Activated T-cell treated with anti-CD3 and anti-CD28 coated beads, Interleukin-2, amount 50 U/mL, for 4 hours (primary cell): ENCODE measurements around the gene MAP4. TPM values are rescaled to one million over a fixed set of nuclear protein-coding genes. Genes with fewer than 3 reads are reported as not detected.

Experiments
- ATAC-seq, 2 donors: fragments of 200-7000 bp; cut with Tn5 transposase; one replicate each; pipeline ENCODE4 v1.10.0; 2021
- DNase-seq: peaks from one replicate; pipeline ENCODE4 v3.0.0-alpha.2; 2020
- H3K27me3 Mint-ChIP-seq: one replicate; pipeline ENCODE4 v1.8.0; 2021; ENCODE audit warnings: low read depth, mixed read lengths
- H3K36me3 Mint-ChIP-seq: one replicate; pipeline ENCODE4 v1.8.0; 2022; ENCODE audit warnings: mixed read lengths; ENCODE audit not compliant: insufficient read depth
- H3K4me1 Mint-ChIP-seq: one replicate; pipeline ENCODE4 v1.8.0; 2021; ENCODE audit warnings: low read depth, mixed read lengths
- H3K4me3 Mint-ChIP-seq: one replicate; pipeline ENCODE4 v1.8.0; 2021; ENCODE audit warnings: mild to moderate bottlenecking, moderate library complexity, mixed read lengths
- H3K9me3 Mint-ChIP-seq: one replicate; pipeline ENCODE4 v1.8.0; 2021; ENCODE audit warnings: mixed read lengths
- total RNA-seq, 3 donors: library from RNA; stranded (reverse); gene quantifications; one replicate each; pipeline ENCODE4 v1.2.1, GENCODE V29; 2021

MAP4 gene
- total RNA-seq, 3 donors from 2014 or later, result 78.6 to 100 (median 90.3) TPM

- H3K27me3 Mint-ChIP-seq, result no peaks in the 10 kb centered on the region
- no peak for ATAC-seq
- H3K4me3 Mint-ChIP-seq, result no peak overlapping the region
- no peak for DNase-seq
- H3K4me1 Mint-ChIP-seq, result no peaks in the 10 kb centered on the region
- no peaks in the 10 kb centered on the region for H3K9me3 Mint-ChIP-seq
- H3K36me3 Mint-ChIP-seq, result peaks cover 30% of the 10 kb centered on the region
Observed at GRCh38 chr3:47865192-47865591, 151.0 kb downstream of the MAP4 start.

GRCh38 chr3:47863391-47864128 is 152.7 kb downstream of the MAP4 start:
- Mint-ChIP-seq H3K4me3 (no peak overlapping the region), H3K9me3 (no peaks in the 10 kb centered on the region), H3K4me1 (no peaks in the 10 kb centered on the region), H3K27me3 (no peaks in the 10 kb centered on the region), H3K36me3 (peaks cover 18% of the 10 kb centered on the region)
- ATAC-seq (no peak), DNase-seq (no peak)

- H3K4me3 Mint-ChIP-seq, result no peak overlapping the region
- DNase-seq (no peak), ATAC-seq (no peak)
- H3K36me3 Mint-ChIP-seq, result peaks cover 12% of the 10 kb centered on the region
- no peaks in the 10 kb centered on the region for H3K4me1 Mint-ChIP-seq
- no peaks in the 10 kb centered on the region for H3K9me3 Mint-ChIP-seq
- no peaks in the 10 kb centered on the region for H3K27me3 Mint-ChIP-seq
Observed at GRCh38 chr3:47859956-47860605, 156.1 kb downstream of the MAP4 start.

- no peak for DNase-seq
- Mint-ChIP-seq H3K27me3 (no peaks in the 10 kb centered on the region), H3K4me3 (no peak overlapping the region), H3K9me3 (no peaks in the 10 kb centered on the region), H3K4me1 (no peaks in the 10 kb centered on the region), H3K36me3 (peaks cover 12% of the 10 kb centered on the region)
- ATAC-seq, result no peak
Observed at GRCh38 chr3:47857151-47857550, 159.1 kb downstream of the MAP4 start.

GRCh38 chr3:47856669-47857068 is 159.5 kb downstream of the MAP4 start:
- DNase-seq (no peak), ATAC-seq (no peak)
- peaks cover 12% of the 10 kb centered on the region for H3K36me3 Mint-ChIP-seq
- H3K9me3 Mint-ChIP-seq, result no peaks in the 10 kb centered on the region
- H3K27me3 Mint-ChIP-seq, result no peaks in the 10 kb centered on the region
- no peak overlapping the region for H3K4me3 Mint-ChIP-seq
- H3K4me1 Mint-ChIP-seq, result no peaks in the 10 kb centered on the region

GRCh38 chr3:47855461-47856383 is 160.5 kb downstream of the MAP4 start:
- Mint-ChIP-seq H3K4me3 (no peak overlapping the region), H3K36me3 (peaks cover 12% of the 10 kb centered on the region), H3K9me3 (no peaks in the 10 kb centered on the region), H3K27me3 (no peaks in the 10 kb centered on the region), H3K4me1 (no peaks in the 10 kb centered on the region)
- DNase-seq, result no peak
- no peak for ATAC-seq

DNA sequence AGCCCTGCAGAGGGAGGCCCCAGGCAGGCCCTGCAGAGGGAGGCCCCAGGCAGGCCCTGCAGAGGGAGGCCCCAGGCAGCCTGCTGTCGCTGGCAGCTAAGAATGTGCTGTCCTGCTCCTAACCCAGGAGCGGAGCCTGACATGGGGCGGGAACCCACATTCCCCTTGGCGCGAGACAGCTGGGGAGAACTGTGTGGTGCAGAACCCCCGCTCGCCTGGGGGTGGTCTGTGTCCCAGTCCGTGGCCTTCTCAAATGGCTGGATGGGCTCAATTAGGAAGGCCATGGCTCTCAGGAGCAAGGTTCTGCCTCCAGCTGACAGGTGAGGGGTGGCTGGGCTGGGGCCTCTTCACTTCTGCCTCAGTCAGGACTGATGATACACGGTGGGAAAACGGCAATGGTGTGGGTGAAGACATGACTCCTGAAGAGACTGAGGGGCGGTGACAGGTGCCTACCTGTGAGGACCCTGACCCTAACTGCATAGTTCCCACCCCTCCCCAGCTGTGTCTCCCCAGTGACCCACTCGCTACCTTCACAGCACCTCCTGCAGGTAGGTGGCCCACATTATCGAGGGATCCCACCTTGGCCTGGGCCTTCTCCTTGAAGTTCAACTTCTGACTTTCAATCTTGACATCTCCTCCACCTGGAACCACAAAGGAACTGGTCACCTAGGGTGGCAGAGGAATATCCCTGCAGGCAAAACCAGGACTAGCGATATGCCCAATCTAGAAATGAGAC is 161.3 kb downstream of the MAP4 start:
- DNase-seq, result no peak
- Mint-ChIP-seq H3K4me3 (no peak overlapping the region), H3K36me3 (peaks cover 9% of the 10 kb centered on the region), H3K9me3 (no peaks in the 10 kb centered on the region), H3K27me3 (no peaks in the 10 kb centered on the region), H3K4me1 (no peaks in the 10 kb centered on the region)
- no peak for ATAC-seq

GRCh38 chr3:47854267-47854666 is 161.9 kb downstream of the MAP4 start:
- Mint-ChIP-seq H3K9me3 (no peaks in the 10 kb centered on the region), H3K4me1 (no peaks in the 10 kb centered on the region), H3K27me3 (no peaks in the 10 kb centered on the region), H3K36me3 (peaks cover 5% of the 10 kb centered on the region), H3K4me3 (no peak overlapping the region)
- no peak for ATAC-seq
- no peak for DNase-seq

DNA sequence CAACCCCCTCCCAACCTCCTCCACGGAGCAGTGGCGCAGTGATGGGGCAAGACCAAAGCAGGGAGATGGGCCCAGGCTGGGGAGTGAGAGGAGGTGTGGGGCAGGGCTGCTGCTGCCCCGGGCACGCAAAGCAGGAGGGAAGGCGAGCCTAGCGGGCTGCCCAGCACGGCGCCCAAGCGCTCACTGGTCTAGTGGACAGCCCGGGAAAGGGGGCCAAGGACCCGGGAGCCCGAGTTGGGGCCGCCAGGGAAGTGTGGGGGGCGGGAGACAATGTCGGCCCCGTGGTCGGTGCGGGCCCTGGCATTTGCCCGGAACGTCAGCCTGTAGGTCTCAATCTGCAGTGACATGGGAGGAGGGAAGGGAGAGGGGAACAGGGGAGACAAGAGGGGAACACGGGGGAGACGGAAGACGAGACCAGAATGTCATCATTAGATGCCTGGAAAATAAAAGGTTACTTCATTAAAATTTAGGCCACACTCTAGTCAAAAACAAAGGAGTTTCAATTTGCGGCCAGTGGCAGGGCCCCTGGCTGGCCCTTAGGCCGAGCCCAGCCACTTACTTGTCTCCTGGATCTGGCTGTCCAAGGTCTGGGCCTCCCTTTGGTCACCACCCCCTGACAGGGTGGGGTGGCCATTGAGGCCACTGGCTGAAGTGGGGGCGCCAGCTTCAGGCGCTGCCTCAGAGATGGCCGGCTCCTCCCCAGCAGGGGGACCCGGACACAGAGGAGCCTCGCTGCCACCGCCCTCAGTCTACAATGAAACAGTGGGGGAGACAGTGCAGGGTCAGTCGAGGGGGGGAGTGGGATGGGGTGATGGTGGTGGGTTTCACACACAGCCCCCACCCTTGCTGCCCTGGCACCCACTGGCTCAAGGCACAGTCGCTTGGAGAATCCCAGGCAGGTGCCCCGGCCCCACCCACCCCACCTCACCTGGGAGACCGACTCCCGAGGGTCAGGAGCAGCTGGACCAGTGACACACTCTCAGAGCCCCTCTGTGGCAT is 163.3 kb downstream of the MAP4 start:
- DNase-seq, result no peak
- no peaks in the 10 kb centered on the region for H3K4me1 Mint-ChIP-seq
- H3K27me3 Mint-ChIP-seq, result no peaks in the 10 kb centered on the region
- peaks cover 1% of the 10 kb centered on the region for H3K36me3 Mint-ChIP-seq
- H3K4me3 Mint-ChIP-seq, result no peak overlapping the region
- no peak for ATAC-seq
- H3K9me3 Mint-ChIP-seq, result no peaks in the 10 kb centered on the region

GRCh38 chr3:47851888-47852603 is 164.2 kb downstream of the MAP4 start:
- peaks cover 4% of the 10 kb centered on the region for H3K36me3 Mint-ChIP-seq
- H3K4me3 Mint-ChIP-seq, result no peak overlapping the region

GRCh38 chr3:47850564-47851410 is 165.4 kb downstream of the MAP4 start:
- H3K9me3 Mint-ChIP-seq, result no peaks in the 10 kb centered on the region
- no peaks in the 10 kb centered on the region for H3K4me1 Mint-ChIP-seq
- ATAC-seq, result no peak
- no peak overlapping the region for H3K4me3 Mint-ChIP-seq
- no peak for DNase-seq
- H3K27me3 Mint-ChIP-seq, result no peaks in the 10 kb centered on the region
- H3K36me3 Mint-ChIP-seq, result peaks cover 6% of the 10 kb centered on the region

More at GRCh38 chr3:47851888-47852603, 164.2 kb downstream of the MAP4 start:
- Mint-ChIP-seq H3K27me3 (no peaks in the 10 kb centered on the region), H3K9me3 (no peaks in the 10 kb centered on the region), H3K4me1 (no peaks in the 10 kb centered on the region)
- ATAC-seq (no peak), DNase-seq (no peak)
